Measurements from ENCODE around the gene SPATA16.

DNA sequence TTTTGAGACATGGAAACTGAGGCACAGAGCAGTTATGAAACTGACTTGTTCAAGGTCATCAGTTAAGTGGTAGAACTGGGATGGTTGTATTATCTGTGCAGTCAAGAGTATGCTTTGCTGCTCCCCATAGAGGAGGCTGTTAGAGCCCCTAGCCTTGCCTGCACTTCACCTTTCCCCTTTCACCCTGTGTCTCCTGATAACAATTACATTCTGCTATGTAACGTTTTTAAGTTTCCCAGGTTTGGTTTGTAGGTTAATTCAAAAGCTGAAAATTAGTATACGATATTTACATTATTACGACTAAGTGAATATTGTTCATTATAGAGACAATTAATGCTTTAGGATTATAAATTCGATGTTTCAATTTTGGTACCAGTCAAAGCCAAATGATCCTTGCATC lies 300.6 kb downstream of the SPATA16 start:
- TF ChIP-seq, protein P1, sequence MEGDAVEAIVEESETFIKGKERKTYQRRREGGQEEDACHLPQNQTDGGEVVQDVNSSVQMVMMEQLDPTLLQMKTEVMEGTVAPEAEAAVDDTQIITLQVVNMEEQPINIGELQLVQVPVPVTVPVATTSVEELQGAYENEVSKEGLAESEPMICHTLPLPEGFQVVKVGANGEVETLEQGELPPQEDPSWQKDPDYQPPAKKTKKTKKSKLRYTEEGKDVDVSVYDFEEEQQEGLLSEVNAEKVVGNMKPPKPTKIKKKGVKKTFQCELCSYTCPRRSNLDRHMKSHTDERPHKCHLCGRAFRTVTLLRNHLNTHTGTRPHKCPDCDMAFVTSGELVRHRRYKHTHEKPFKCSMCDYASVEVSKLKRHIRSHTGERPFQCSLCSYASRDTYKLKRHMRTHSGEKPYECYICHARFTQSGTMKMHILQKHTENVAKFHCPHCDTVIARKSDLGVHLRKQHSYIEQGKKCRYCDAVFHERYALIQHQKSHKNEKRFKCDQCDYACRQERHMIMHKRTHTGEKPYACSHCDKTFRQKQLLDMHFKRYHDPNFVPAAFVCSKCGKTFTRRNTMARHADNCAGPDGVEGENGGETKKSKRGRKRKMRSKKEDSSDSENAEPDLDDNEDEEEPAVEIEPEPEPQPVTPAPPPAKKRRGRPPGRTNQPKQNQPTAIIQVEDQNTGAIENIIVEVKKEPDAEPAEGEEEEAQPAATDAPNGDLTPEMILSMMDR (IDR thresholded peaks at IDR 0.05): no peak
- TF ChIP-seq POLR2A (IDR thresholded peaks at IDR 0.05): no peak

All from lower leg skin (tissue), 3 donors.